ENCODE results near the gene RAMACL. TPM values are rescaled to one million over a fixed set of nuclear protein-coding genes. Genes with fewer than 3 reads are reported as not detected.

RAMACL gene
- total RNA-seq, 1 experiment from 2014 or later, result 0.28 TPM

DNA sequence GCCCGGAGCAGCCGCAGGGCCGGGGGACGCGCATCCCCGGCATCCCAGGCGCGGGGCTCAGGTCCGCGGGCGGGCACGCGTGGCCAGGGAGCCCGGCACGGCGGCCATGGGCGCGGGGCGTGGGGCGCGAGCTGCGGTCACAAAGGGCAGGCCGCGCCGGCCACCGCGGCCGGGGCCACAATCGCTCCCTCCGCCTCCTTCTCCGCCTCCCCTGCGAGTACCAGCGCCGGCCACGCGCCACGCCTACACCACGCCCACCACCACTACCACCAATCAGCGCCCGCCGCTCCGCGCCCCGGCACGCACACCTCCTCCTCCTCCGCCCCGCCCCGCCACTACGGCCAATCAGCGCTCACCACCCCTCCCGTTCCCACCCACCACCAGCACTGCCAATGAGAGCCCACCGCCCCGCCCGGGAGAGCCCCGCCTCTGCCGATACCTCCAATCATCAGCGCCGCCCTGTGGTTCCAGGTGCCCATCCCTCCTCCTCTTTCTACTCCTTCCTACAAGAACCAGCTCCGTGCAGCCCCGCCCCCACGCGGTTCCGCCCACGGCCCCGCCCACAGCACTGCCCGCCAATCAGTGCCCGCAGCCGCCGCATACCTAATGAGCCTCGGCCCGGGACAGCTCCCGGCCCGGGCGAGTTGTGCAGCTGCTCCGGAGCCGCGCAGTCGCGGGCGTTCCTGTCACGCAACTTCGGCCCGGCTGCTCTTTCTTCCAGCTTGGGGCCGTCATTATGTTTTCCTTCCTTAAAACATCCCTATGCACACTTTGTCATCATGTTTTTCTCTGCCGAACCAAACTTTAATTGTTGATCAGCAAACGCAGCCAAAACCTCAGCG lies 40.8 kb upstream of the RAMACL start, which contains the start of gene RPS6KA2:
Gene RPS6KA2, minus strand, starts transcription at position 219 of the 842 bp plus-strand sequence. CDS start 232 bp downstream, outside the sequence.
- Mint-ChIP-seq H3K4me1 (peaks cover 36 to 43% of the 10 kb centered on the region in 2 experiments), H3K36me3 (ENCODE audit: insufficient read depth in 1 of 3, low read depth in 3 of 3) (no peaks in the 10 kb centered on the region; a peak in 1 of 7 replicates), H3K27ac (peak within 1 kb of the TSS; percentile 96 to 98 (median 97); a peak in 6 of 7 replicates), H3K9me3 (no peaks in the 10 kb centered on the region), H3K4me3 (peak within 1 kb of the TSS; percentile 81 to 88), H3K27me3 (ENCODE audit: low read depth) (peaks cover 52% of the 10 kb centered on the region)
- peaks cover 2% of the 10 kb centered on the region; the same call in 1 of the 2 replicates for H3K79me2 ChIP-seq (ENCODE audit: insufficient read depth, low read length)
- no peak within 1 kb of the TSS for H3T11ph ChIP-seq (ENCODE audit: low read length)
- H3K23ac ChIP-seq (ENCODE audit: insufficient read length, low read depth, low read length), result no peak within 1 kb of the TSS
- DNase-seq, result peak; percentile 100
- H2AFZ ChIP-seq (ENCODE audit: low read length), result no peak within 1 kb of the TSS
- no peak within 1 kb of the TSS for H4K5ac ChIP-seq (ENCODE audit: insufficient read length, low read depth, low read length)
- H3K9ac ChIP-seq (ENCODE audit: extremely low read depth, insufficient read length, low read length), result peak within 1 kb of the TSS; percentile 54
- H2BK120ac ChIP-seq (ENCODE audit: low read depth, low read length, poor library complexity, severe bottlenecking), result no peak within 1 kb of the TSS
- H3K27ac ChIP-seq (ENCODE audit: insufficient read length, low read depth, low read length), result no peak within 1 kb of the TSS
- H3K56ac ChIP-seq (ENCODE audit: insufficient read length, low read depth, low read length), result no peak within 1 kb of the TSS
- no peak within 1 kb of the TSS for H4K91ac ChIP-seq (ENCODE audit: insufficient read length, low read depth, low read length)
- H4K8ac ChIP-seq (replicated peaks; ENCODE audit: insufficient read length, low read depth, low read length), result no peak within 1 kb of the TSS
- H2AK5ac ChIP-seq (ENCODE audit: insufficient read length, low read length), result no peak within 1 kb of the TSS
- no peaks in the 10 kb centered on the region; the same call in 1 of the 2 replicates for H3K4me1 ChIP-seq (ENCODE audit: insufficient read depth, low read length)
- H4K20me1 ChIP-seq (ENCODE audit: control insufficient read depth, insufficient read depth, insufficient read length), result no peaks in the 10 kb centered on the region
- WGBS (ENCODE audit: extremely low coverage, insufficient read length, low lambda C conversion rate), result no CpG with 5 or more reads among the region's 87 CpGs
- no peaks in the 10 kb centered on the region for H3K9me3 ChIP-seq (ENCODE audit: control insufficient read depth, low read depth, low read length)
- H2BK5ac ChIP-seq (ENCODE audit: insufficient read length, low read length), result no peak within 1 kb of the TSS
- H3K18ac ChIP-seq (ENCODE audit: insufficient read length, low read depth, low read length), result peak within 1 kb of the TSS; percentile 13
- H3K23me2 ChIP-seq (ENCODE audit: insufficient read length, low read depth, low read length, poor library complexity, severe bottlenecking), result peaks cover 20% of the 10 kb centered on the region
- H3K79me1 ChIP-seq (ENCODE audit: insufficient read depth, low read depth, low read length, poor library complexity, severe bottlenecking), result no peaks in the 10 kb centered on the region
- peak within 1 kb of the TSS; percentile 85 for H3K4me2 ChIP-seq (ENCODE audit: insufficient read depth, insufficient read length, low read length)
- no peak within 1 kb of the TSS for H2BK12ac ChIP-seq (ENCODE audit: insufficient read length, low read depth, low read length)
- H3K14ac ChIP-seq (ENCODE audit: insufficient read depth, low read length), result peak within 1 kb of the TSS; percentile 47
- H3K27me3 ChIP-seq (ENCODE audit: insufficient read depth, low read length), result peaks cover 9% of the 10 kb centered on the region; the same call in 1 of the 2 replicates
- no peak within 1 kb of the TSS for H2BK20ac ChIP-seq (ENCODE audit: low read depth, low read length, poor library complexity, severe bottlenecking)
- H2BK15ac ChIP-seq (ENCODE audit: low read depth, low read length), result no peak within 1 kb of the TSS
- TF ChIP-seq, protein P1, sequence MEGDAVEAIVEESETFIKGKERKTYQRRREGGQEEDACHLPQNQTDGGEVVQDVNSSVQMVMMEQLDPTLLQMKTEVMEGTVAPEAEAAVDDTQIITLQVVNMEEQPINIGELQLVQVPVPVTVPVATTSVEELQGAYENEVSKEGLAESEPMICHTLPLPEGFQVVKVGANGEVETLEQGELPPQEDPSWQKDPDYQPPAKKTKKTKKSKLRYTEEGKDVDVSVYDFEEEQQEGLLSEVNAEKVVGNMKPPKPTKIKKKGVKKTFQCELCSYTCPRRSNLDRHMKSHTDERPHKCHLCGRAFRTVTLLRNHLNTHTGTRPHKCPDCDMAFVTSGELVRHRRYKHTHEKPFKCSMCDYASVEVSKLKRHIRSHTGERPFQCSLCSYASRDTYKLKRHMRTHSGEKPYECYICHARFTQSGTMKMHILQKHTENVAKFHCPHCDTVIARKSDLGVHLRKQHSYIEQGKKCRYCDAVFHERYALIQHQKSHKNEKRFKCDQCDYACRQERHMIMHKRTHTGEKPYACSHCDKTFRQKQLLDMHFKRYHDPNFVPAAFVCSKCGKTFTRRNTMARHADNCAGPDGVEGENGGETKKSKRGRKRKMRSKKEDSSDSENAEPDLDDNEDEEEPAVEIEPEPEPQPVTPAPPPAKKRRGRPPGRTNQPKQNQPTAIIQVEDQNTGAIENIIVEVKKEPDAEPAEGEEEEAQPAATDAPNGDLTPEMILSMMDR (conservative IDR thresholded peaks at IDR 0.05), result no peak
- no peak within 1 kb of the TSS for H3K4ac ChIP-seq (ENCODE audit: low read depth, low read length)

All from H9 (cell line).